ENCODE measurements around the gene MAN2A1. TPM values are rescaled to one million over a fixed set of nuclear protein-coding genes. Genes with fewer than 3 reads are reported as not detected.

MAN2A1 gene
- polyA plus RNA-seq, 1 experiment, result 55.8 TPM

GRCh38 chr5:109899163-109899535 is 209.4 kb downstream of the MAN2A1 start:
- H3K27ac ChIP-seq (ENCODE audit: low read depth, low read length), result no peak overlapping the region
- DNase-seq (ENCODE audit: low read depth, low spot score), result no peak
- CTCF ChIA-PET, result no interaction called here

GRCh38 chr5:109900461-109900860 is 210.7 kb downstream of the MAN2A1 start:
- H3K27ac ChIP-seq (ENCODE audit: low read depth, low read length), result no peak overlapping the region
- no peak for DNase-seq (ENCODE audit: low read depth, low spot score)
- ChIA-PET POLR2A (no interaction called here), CTCF (no interaction called here)
- TF ChIP-seq CTCF (IDR thresholded peaks at IDR 0.05; ENCODE audit: low read depth, low read length), result no peak
- H3K27me3 ChIP-seq (ENCODE audit: control insufficient read depth, insufficient read depth, low read length), result no peaks in the 10 kb centered on the region
- no peak overlapping the region for H3K4me3 ChIP-seq (ENCODE audit: low read depth, low read length)
- H3K9me3 ChIP-seq (ENCODE audit: control insufficient read depth, insufficient read depth, low read length), result no peaks in the 10 kb centered on the region

More at GRCh38 chr5:109899163-109899535, 209.4 kb downstream of the MAN2A1 start:
- H3K4me3 ChIP-seq (ENCODE audit: low read depth, low read length), result no peak overlapping the region
- no peaks in the 10 kb centered on the region for H3K27me3 ChIP-seq (ENCODE audit: control insufficient read depth, insufficient read depth, low read length)
- POLR2A ChIA-PET, result no interaction called here
- TF ChIP-seq CTCF (IDR thresholded peaks at IDR 0.05; ENCODE audit: low read depth, low read length), result no peak
- no peaks in the 10 kb centered on the region for H3K9me3 ChIP-seq (ENCODE audit: control insufficient read depth, insufficient read depth, low read length)

GRCh38 chr5:109900911-109901627 is 211.3 kb downstream of the MAN2A1 start:
- no peak for DNase-seq (ENCODE audit: low read depth, low spot score)
- Histone ChIP-seq H3K27me3 (ENCODE audit: control insufficient read depth, insufficient read depth, low read length) (no peaks in the 10 kb centered on the region), H3K9me3 (ENCODE audit: control insufficient read depth, insufficient read depth, low read length) (no peaks in the 10 kb centered on the region), H3K4me3 (ENCODE audit: low read depth, low read length) (no peak overlapping the region), H3K27ac (ENCODE audit: low read depth, low read length) (no peak overlapping the region)
- no peak for TF ChIP-seq CTCF (IDR thresholded peaks at IDR 0.05; ENCODE audit: low read depth, low read length)
- ChIA-PET POLR2A (no interaction called here), CTCF (no interaction called here)

- ChIA-PET CTCF (no interaction called here), POLR2A (no interaction called here)
- H3K27me3 ChIP-seq (ENCODE audit: control insufficient read depth, insufficient read depth, low read length), result no peaks in the 10 kb centered on the region
- H3K27ac ChIP-seq (ENCODE audit: low read depth, low read length), result no peak overlapping the region
- no peak for DNase-seq (ENCODE audit: low read depth, low spot score)
- no peak for TF ChIP-seq CTCF (IDR thresholded peaks at IDR 0.05; ENCODE audit: low read depth, low read length)
- no peak overlapping the region for H3K4me3 ChIP-seq (ENCODE audit: low read depth, low read length)
- H3K9me3 ChIP-seq (ENCODE audit: control insufficient read depth, insufficient read depth, low read length), result no peaks in the 10 kb centered on the region
These were observed 211.9 kb downstream of the MAN2A1 start for GRCh38 chr5:109901628-109901981.

GRCh38 chr5:109903061-109903460 is 213.3 kb downstream of the MAN2A1 start:
- CTCF ChIA-PET, result no interaction called here

More at GRCh38 chr5:109903061-109903460, 213.3 kb downstream of the MAN2A1 start:
- Histone ChIP-seq H3K27ac (ENCODE audit: low read depth, low read length) (no peak overlapping the region), H3K27me3 (ENCODE audit: control insufficient read depth, insufficient read depth, low read length) (no peaks in the 10 kb centered on the region), H3K4me3 (ENCODE audit: low read depth, low read length) (no peak overlapping the region), H3K9me3 (ENCODE audit: control insufficient read depth, insufficient read depth, low read length) (no peaks in the 10 kb centered on the region)
- POLR2A ChIA-PET, result no interaction called here
- DNase-seq (ENCODE audit: low read depth, low spot score), result no peak
- no peak for TF ChIP-seq CTCF (IDR thresholded peaks at IDR 0.05; ENCODE audit: low read depth, low read length)

Measured in AG04450 (cell line).